Neuronal stem cell (in vitro differentiated cells): ENCODE results near the gene TMOD1.
A peak's percentile ranks its signal among the peaks of the same experiment; 100 is the strongest.

Source experiments
- DNase-seq: peaks from one replicate; pipeline ENCODE4 v3.0.0-alpha.2; 2013; ENCODE audit warnings: low spot score
- H2AFZ ChIP-seq: one replicate; pipeline ENCODE4 v1.6.1; 2013; ENCODE audit warnings: mild to moderate bottlenecking, low read length, inconsistent platforms
- H2AK5ac ChIP-seq: 2 replicates; pipeline ENCODE4 v1.6.1; 2013; ENCODE audit warnings: low read depth, mild to moderate bottlenecking, inconsistent platforms, low read length, moderate library complexity, mixed read lengths
- H2BK120ac ChIP-seq: 2 replicates; pipeline ENCODE4 v1.6.1; 2013; ENCODE audit warnings: low read depth, mild to moderate bottlenecking, inconsistent platforms, low read length, moderate library complexity, mixed read lengths
- H2BK12ac ChIP-seq: one replicate; pipeline ENCODE4 v1.6.1; 2013; ENCODE audit warnings: low read length, inconsistent platforms
- H2BK15ac ChIP-seq: 2 replicates; pipeline ENCODE4 v1.6.1; 2013; ENCODE audit warnings: mild to moderate bottlenecking, low read length, inconsistent platforms, mixed read lengths
- H2BK5ac ChIP-seq: one replicate; pipeline ENCODE4 v1.6.1; 2013; ENCODE audit warnings: inconsistent platforms, mild to moderate bottlenecking, low read length, moderate library complexity
- H3K14ac ChIP-seq: one replicate; pipeline ENCODE4 v1.6.1; 2013; ENCODE audit warnings: low read length, inconsistent platforms
- H3K18ac ChIP-seq: 2 replicates; pipeline ENCODE4 v1.6.1; 2013; ENCODE audit warnings: low read length, inconsistent platforms
- H3K23ac ChIP-seq: 2 replicates; pipeline ENCODE4 v1.6.1; 2013; ENCODE audit warnings: low read depth, mild to moderate bottlenecking, mixed read lengths, low read length, inconsistent platforms; ENCODE audit not compliant: poor library complexity
- H3K27ac ChIP-seq: replicated peaks from 3 replicates; pipeline ENCODE4 v1.5.1; 2013; ENCODE audit warnings: low read length, inconsistent platforms
- H3K27me3 ChIP-seq, 3 experiments: 2 replicates each; pipeline ENCODE4 v1.6.1; 2013; ENCODE audit warnings: low read length in 3 of 3, mild to moderate bottlenecking in 2 of 3, inconsistent platforms in 1 of 3, low read depth in 1 of 3, mixed read lengths in 1 of 3, moderate library complexity in 1 of 3; ENCODE audit not compliant: control insufficient read depth in 3 of 3, insufficient read depth in 3 of 3
- H3K36me3 ChIP-seq, 2 donors: replicated peaks in 1 of 2; 2 replicates each; pipeline ENCODE4 v1.6.1; 2013; ENCODE audit warnings: low read length in 2 of 2; ENCODE audit not compliant: control insufficient read depth in 2 of 2, insufficient read depth in 2 of 2
- H3K4ac ChIP-seq: 2 replicates; pipeline ENCODE4 v1.6.1; 2013; ENCODE audit warnings: inconsistent platforms, mild to moderate bottlenecking, low read length, moderate library complexity
- H3K4me1 ChIP-seq, 2 donors: 1 replicate in 1 of 2; 2 replicates in 1 of 2; pipeline ENCODE4 v1.6.1; 2013; ENCODE audit warnings: low read length in 2 of 2, low read depth in 1 of 2; ENCODE audit not compliant: control insufficient read depth in 2 of 2, insufficient read depth in 1 of 2
- H3K4me2 ChIP-seq: one replicate; pipeline ENCODE4 v1.6.1; 2013; ENCODE audit warnings: mild to moderate bottlenecking, low read length, inconsistent platforms; ENCODE audit not compliant: insufficient read depth, poor library complexity, severe bottlenecking
- H3K4me3 ChIP-seq, 2 donors: 2 replicates each; pipeline ENCODE4 v1.5.1; 2013; ENCODE audit warnings: low read length in 2 of 2, mild to moderate bottlenecking in 2 of 2, inconsistent platforms in 1 of 2, moderate library complexity in 1 of 2
- H3K79me1 ChIP-seq: one replicate; pipeline ENCODE4 v1.6.1; 2013; ENCODE audit warnings: low read depth, mild to moderate bottlenecking, inconsistent platforms, low read length, moderate library complexity
- H3K9ac ChIP-seq: one replicate; pipeline ENCODE4 v1.6.1; 2013; ENCODE audit warnings: mild to moderate bottlenecking, low read depth, low read length, inconsistent platforms; ENCODE audit not compliant: poor library complexity
- H3K9me3 ChIP-seq, 2 donors: replicated peaks in 1 of 2; 2 replicates each; pipeline versions ENCODE3 to v1.6.1; 2013; ENCODE audit warnings: low read length in 2 of 2, mild to moderate bottlenecking in 2 of 2, inconsistent platforms in 1 of 2, low read depth in 1 of 2, mixed read lengths in 1 of 2, moderate library complexity in 1 of 2; ENCODE audit not compliant: control insufficient read depth in 2 of 2, insufficient read depth in 1 of 2
- H4K8ac ChIP-seq: one replicate; pipeline ENCODE4 v1.6.1; 2013; ENCODE audit warnings: low read depth, mild to moderate bottlenecking, inconsistent platforms, low read length, moderate library complexity
- H4K91ac ChIP-seq: one replicate; pipeline ENCODE4 v1.6.1; 2013; ENCODE audit warnings: low read length, low read depth, mild to moderate bottlenecking, inconsistent platforms; ENCODE audit not compliant: poor library complexity
- WGBS, 2 donors: extraction: QIAGEN DNeasy Blood & Tissue Kit; methylation state at CpG; one replicate each; pipeline ENCODE4 v1.1.7; 2013; ENCODE audit warnings: missing lambda C conversion rate in 2 of 2, mixed read lengths in 1 of 2; ENCODE audit not compliant: insufficient read length in 2 of 2, insufficient replicate concordance in 1 of 2; ENCODE audit errors: extremely low coverage in 2 of 2; 5-methylcytosine and 5-hydroxymethylcytosine counted together

Gene TMOD1

GRCh38 chr9:97517331-97518089 is 16.0 kb downstream of the TMOD1 start:
- Histone ChIP-seq H4K91ac (peak overlapping the region; percentile 26), H3K79me1 (no peaks in the 10 kb centered on the region), H2BK12ac (no peak overlapping the region), H3K4ac (no peak overlapping the region), H2BK120ac (no peak overlapping the region), H2AK5ac (peak overlapping the region; percentile 32), H3K23ac (peak overlapping the region; percentile 25), H3K18ac (peak overlapping the region; percentile 89), H2BK15ac (peak overlapping the region; percentile 77), H3K4me1 (peaks cover 5 to 10% of the 10 kb centered on the region in 2 donors), H3K9me3 (no peaks in the 10 kb centered on the region), H3K36me3 (no peaks in the 10 kb centered on the region), H3K4me3 (no peak overlapping the region), H2BK5ac (no peak overlapping the region), H3K14ac (no peak overlapping the region), H3K4me2 (no peak overlapping the region), H3K27ac (no peak overlapping the region), H3K27me3 (peaks cover 0 to 30% (median 2%) of the 10 kb centered on the region in 3 experiments), H4K8ac (no peak overlapping the region), H2AFZ (no peak overlapping the region), H3K9ac (no peak overlapping the region)
- no CpG with 5 or more reads among the region's 14 CpGs for WGBS, 2 donors
- DNase-seq: no peak

DNA sequence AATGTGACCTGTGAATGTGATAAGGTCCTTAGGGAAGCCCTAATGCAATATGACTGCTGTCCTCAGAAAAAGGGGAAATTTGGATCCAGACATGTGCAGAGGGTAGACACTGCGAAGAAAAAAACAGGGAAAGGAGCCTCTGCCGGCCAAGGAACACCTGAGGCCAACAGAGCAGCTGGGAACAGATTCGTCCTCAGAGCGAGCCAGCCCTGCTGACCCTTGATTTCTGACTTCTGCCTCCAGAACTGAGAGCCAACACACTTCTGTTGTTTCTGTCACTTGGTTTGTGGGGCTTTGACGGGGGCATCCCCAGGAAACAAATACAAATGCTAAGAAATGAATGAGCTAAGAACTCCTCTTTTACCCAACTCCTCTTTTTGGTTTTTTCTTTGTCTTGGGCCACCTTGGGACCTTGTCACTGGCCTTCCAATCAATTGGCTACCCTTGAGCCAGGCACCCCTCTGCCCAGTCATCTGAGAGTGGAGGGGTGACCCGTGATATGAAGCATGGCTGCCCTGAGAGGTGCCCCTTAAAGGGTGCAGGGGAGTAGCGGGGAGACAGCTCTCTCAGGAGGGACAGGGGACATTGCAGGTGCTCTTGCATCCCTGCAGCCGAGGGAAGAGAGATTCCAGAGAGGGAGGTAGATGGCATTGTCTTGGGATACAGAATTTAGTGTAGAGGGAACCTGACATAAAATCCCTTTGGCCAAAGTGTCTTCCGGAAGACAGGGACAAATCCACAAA is 16.9 kb downstream of the TMOD1 start:
- Histone ChIP-seq H3K4me3 (no peak overlapping the region), H2BK120ac (no peak overlapping the region), H2BK15ac (no peak overlapping the region), H3K9ac (no peak overlapping the region), H3K23ac (no peak overlapping the region), H2BK5ac (no peak overlapping the region), H3K4me1 (peaks cover 5 to 10% of the 10 kb centered on the region in 2 donors), H4K8ac (peak overlapping the region; percentile 83), H4K91ac (no peak overlapping the region), H3K4me2 (no peak overlapping the region), H3K14ac (no peak overlapping the region), H2AK5ac (no peak overlapping the region), H3K9me3 (no peaks in the 10 kb centered on the region), H2AFZ (no peak overlapping the region), H3K4ac (no peak overlapping the region), H3K18ac (no peak overlapping the region), H3K27me3 (peaks cover 0 to 30% (median 2%) of the 10 kb centered on the region in 3 experiments), H3K36me3 (no peaks in the 10 kb centered on the region), H3K79me1 (no peaks in the 10 kb centered on the region), H3K27ac (no peak overlapping the region), H2BK12ac (no peak overlapping the region)
- no CpG with 5 or more reads among the region's 9 CpGs for WGBS, 2 donors
- DNase-seq: no peak

DNA sequence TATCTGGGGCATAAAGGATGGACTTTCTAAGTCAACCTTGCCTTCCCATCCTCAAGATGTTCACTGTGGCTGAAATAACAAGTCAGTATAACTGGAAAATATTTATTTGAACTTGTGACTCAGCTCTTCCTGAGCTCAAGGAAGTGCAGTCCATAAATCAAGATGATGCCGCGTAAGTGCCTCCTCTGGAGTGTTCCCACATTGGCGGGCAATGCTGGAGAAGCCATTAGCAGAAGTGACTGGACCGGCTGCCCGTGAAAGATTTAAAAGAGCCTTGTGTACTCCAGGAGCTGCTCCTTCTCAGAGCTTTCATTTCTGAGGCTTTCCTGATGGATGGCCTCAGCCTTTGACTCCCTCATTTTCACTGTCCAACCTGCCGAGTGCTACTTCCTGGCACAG is 17.4 kb downstream of the TMOD1 start:
- no peak overlapping the region for H2AFZ ChIP-seq
- DNase-seq: no peak
- H3K4me2 ChIP-seq: no peak overlapping the region
- no peak overlapping the region for H3K18ac ChIP-seq
- no peak overlapping the region for H3K14ac ChIP-seq
- H2AK5ac ChIP-seq: no peak overlapping the region
- no peak overlapping the region for H2BK5ac ChIP-seq
- no peak overlapping the region for H4K8ac ChIP-seq
- H3K9me3 ChIP-seq: no peaks in the 10 kb centered on the region
- H3K27ac ChIP-seq: no peak overlapping the region
- no peak overlapping the region for H3K9ac ChIP-seq
- no peak overlapping the region for H4K91ac ChIP-seq
- H3K4me1 ChIP-seq: peaks cover 5 to 10% of the 10 kb centered on the region in 2 donors
- H3K23ac ChIP-seq: no peak overlapping the region
- no peak overlapping the region for H2BK15ac ChIP-seq
- no CpG with 5 or more reads among the region's 6 CpGs for WGBS, 2 donors
- H3K36me3 ChIP-seq: no peaks in the 10 kb centered on the region
- H3K4ac ChIP-seq: no peak overlapping the region
- no peak overlapping the region for H2BK12ac ChIP-seq
- peaks cover 0 to 33% (median 2%) of the 10 kb centered on the region in 3 experiments for H3K27me3 ChIP-seq
- H3K4me3 ChIP-seq: no peak overlapping the region
- H2BK120ac ChIP-seq: no peak overlapping the region
- H3K79me1 ChIP-seq: no peaks in the 10 kb centered on the region

DNA sequence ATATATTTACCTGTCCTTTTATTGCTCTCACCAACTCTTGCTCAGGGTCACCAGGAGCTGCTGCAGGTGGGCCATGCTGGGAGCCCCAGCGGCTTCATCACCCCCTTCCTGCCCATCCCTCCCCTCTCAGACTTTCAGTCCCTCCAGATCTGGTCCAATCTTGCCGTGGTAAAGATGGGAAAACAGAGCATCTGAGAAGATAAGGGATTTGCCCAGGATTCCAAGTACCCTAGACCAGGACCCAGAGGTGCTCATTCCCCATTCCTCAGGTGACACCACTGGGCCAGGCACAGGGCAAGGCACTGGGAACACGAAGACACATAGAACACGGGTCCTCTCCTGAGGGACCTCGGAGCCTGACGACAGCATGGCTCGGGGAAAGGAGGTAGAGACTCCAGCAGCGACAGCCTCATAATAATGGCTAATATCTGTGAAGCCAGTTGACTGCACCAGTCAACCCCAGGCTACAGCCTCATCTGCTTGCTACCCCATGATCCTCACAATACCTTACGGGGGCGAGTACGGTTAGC is 18.0 kb downstream of the TMOD1 start:
- no peak overlapping the region for H3K9ac ChIP-seq
- no CpG with 5 or more reads among the region's 11 CpGs for WGBS, 2 donors
- H2BK5ac ChIP-seq: no peak overlapping the region

More for the DNA sequence above, 18.0 kb downstream of the TMOD1 start:
- H2BK12ac ChIP-seq: no peak overlapping the region
- no peaks in the 10 kb centered on the region for H3K36me3 ChIP-seq
- H3K4me2 ChIP-seq: no peak overlapping the region
- no peak overlapping the region for H2BK15ac ChIP-seq
- no peak overlapping the region for H2BK120ac ChIP-seq
- H3K14ac ChIP-seq: no peak overlapping the region
- peaks cover 0 to 35% (median 2%) of the 10 kb centered on the region in 3 experiments for H3K27me3 ChIP-seq
- no peak overlapping the region for H3K23ac ChIP-seq
- H4K91ac ChIP-seq: no peak overlapping the region
- no peak overlapping the region for H4K8ac ChIP-seq
- H2AK5ac ChIP-seq: no peak overlapping the region
- H2AFZ ChIP-seq: no peak overlapping the region
- no peak for DNase-seq
- H3K9me3 ChIP-seq: no peaks in the 10 kb centered on the region
- no peak overlapping the region for H3K4me3 ChIP-seq
- no peak overlapping the region for H3K18ac ChIP-seq
- no peak overlapping the region for H3K4ac ChIP-seq
- H3K27ac ChIP-seq: no peak overlapping the region
- no peaks in the 10 kb centered on the region for H3K79me1 ChIP-seq
- peaks cover 5 to 10% of the 10 kb centered on the region in 2 donors for H3K4me1 ChIP-seq
